DMS53 (cell line): ENCODE measurements around the gene KRTAP2-2.
"Not testable (repeated sequence)": the region's sequence is repeated elsewhere in the genome, so short reads cannot be mapped to it uniquely, and the experiment has no call there.

Source experiments
- DNase-seq: peaks from one replicate; lab custom pipeline; 2025; lab: John Stamatoyannopoulos, UW

KRTAP2-2 gene

GRCh38 chr17:41064301-41064700 is 9.3 kb upstream of the KRTAP2-2 start:
- DNase-seq, result no peak

GRCh38 chr17:41063449-41063848 is 8.4 kb upstream of the KRTAP2-2 start:
- DNase-seq, result no peak

- no peak for DNase-seq
These were observed 6.9 kb upstream of the KRTAP2-2 start for GRCh38 chr17:41061964-41062363.

GRCh38 chr17:41060052-41060604 is 5.1 kb upstream of the KRTAP2-2 start, which contains the start of gene KRTAP2-3:
KRTAP2-3 (minus strand) TSS chr17:41060114; CDS start chr17:41060050, 64 bp downstream.
- DNase-seq, result no peak

GRCh38 chr17:41059276-41060051 is 4.4 kb upstream of the KRTAP2-2 start:
- DNase-seq, result peak; percentile 23

GRCh38 chr17:41058741-41059140 is 3.7 kb upstream of the KRTAP2-2 start:
- no peak for DNase-seq

- no peak for DNase-seq
These were observed 2.5 kb upstream of the KRTAP2-2 start for GRCh38 chr17:41057547-41057946.

GRCh38 chr17:41054556-41054955 is 474 bp downstream of the KRTAP2-2 start:
- not testable (repeated sequence) for DNase-seq

GRCh38 chr17:41054025-41054424 is 1.0 kb downstream of the KRTAP2-2 start:
- no peak for DNase-seq

GRCh38 chr17:41052566-41052965 is 2.5 kb downstream of the KRTAP2-2 start:
- no peak for DNase-seq

GRCh38 chr17:41049110-41049509 is 5.9 kb downstream of the KRTAP2-2 start:
- peak; percentile 8 for DNase-seq

GRCh38 chr17:41048441-41048840 is 6.6 kb downstream of the KRTAP2-2 start:
- DNase-seq, result no peak

- DNase-seq, result not testable (repeated sequence)
These were observed 8.1 kb downstream of the KRTAP2-2 start, which contains the start of gene KRTAP2-1 for GRCh38 chr17:41046735-41047465. KRTAP2-1 (minus strand) TSS chr17:41047316; CDS start chr17:41047267, 49 bp downstream.

GRCh38 chr17:41042953-41043352 is 12.1 kb downstream of the KRTAP2-2 start:
- no peak for DNase-seq

GRCh38 chr17:41040783-41041571 is 14.1 kb downstream of the KRTAP2-2 start, which contains the start of gene KRTAP1-1:
KRTAP1-1 (minus strand) TSS chr17:41041450; CDS start chr17:41041397, 53 bp downstream.
- DNase-seq, result peak; percentile 41

- no peak for DNase-seq
These were observed 17.1 kb downstream of the KRTAP2-2 start for GRCh38 chr17:41037853-41038350.

GRCh38 chr17:41034346-41034935 is 20.6 kb downstream of the KRTAP2-2 start, which contains the start of gene KRTAP1-3:
KRTAP1-3 (minus strand) TSS chr17:41034874; CDS start chr17:41034821, 53 bp downstream.
- DNase-seq, result peak; percentile 28

- no peak for DNase-seq
These were observed 25.3 kb downstream of the KRTAP2-2 start, which contains the start of gene KRTAP1-4 for GRCh38 chr17:41029633-41030245. KRTAP1-4 (minus strand) TSS chr17:41030195; CDS start chr17:41030078, 117 bp downstream.

- DNase-seq, result peak; percentile 52
These were observed 28.1 kb downstream of the KRTAP2-2 start, which contains the start of gene KRTAP1-5 for GRCh38 chr17:41026715-41027471. KRTAP1-5 (minus strand) TSS chr17:41027208; CDS start chr17:41027155, 53 bp downstream.
